ENCODE data around the gene RAB25. TPM values are rescaled to one million over a fixed set of nuclear protein-coding genes. Genes with fewer than 3 reads are reported as not detected.
A peak's percentile ranks its signal among the peaks of the same experiment; 100 is the strongest.
"Not testable (repeated sequence)": the region's sequence is repeated elsewhere in the genome, so short reads cannot be mapped to it uniquely, and the experiment has no call there.

The RAB25 gene
- polyA plus RNA-seq, 1 experiment = not detected

DNA sequence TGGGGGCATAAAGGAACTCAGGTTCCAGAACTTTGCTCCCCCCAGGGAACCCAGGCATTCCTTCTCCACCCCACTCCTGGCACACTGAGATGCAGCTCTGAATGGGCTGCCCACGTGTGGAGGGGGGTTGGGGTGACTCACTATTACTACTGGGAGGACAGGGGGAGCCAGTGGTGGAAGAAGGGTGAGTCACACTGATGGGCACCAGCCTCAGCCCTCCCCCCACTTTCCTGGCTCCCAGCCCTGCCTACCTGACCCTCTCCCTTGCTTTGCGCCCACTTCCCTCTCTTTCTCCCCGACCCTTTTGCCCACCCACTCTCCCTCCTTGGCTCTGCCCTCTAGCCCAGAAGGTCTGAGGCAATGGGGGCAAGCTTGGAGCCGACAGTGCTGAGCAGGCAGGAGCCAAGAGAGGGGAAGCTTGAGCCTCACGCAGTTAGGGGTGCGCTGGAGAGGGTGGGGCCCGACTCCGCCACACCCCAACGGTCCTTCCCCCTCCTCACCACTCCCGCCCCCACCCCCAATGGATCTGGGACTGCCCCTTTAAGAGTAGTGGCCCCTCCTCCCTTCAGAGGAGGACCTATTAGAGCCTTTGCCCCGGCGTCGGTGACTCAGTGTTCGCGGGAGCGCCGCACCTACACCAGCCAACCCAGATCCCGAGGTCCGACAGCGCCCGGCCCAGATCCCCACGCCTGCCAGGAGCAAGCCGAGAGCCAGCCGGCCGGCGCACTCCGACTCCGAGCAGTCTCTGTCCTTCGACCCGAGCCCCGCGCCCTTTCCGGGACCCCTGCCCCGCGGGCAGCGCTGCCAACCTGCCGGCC, 53.4 kb downstream of the RAB25 start, which contains the start of gene LMNA:
LMNA (plus strand) TSS at position 611 of the 818 bp plus-strand sequence. CDS start 208 bp downstream, outside the sequence.
- ChIA-PET CTCF (interaction anchor here (0.9 to 32.7 kb wide), 3 partner anchors 9 to 16 kb away, joined by 3 to 682 read pairs (median 37); no protein-coding TSS in a partner anchor), POLR2A (interaction anchor here (0.7 to 5.9 kb wide), 9 partner anchors 9 to 158 kb away, joined by 3 to 125 read pairs (median 10); partner anchors contain the start of gene PMF1)
- H3K9me3 ChIP-seq (ENCODE audit: control insufficient read depth, insufficient read depth, low read length) = peaks cover 4% of the 10 kb centered on the region; the same call in 1 of the 2 replicates
- H3K4me3 ChIP-seq (ENCODE audit: low read depth, low read length) = peak within 1 kb of the TSS; percentile 100
- no peaks in the 10 kb centered on the region for H3K27me3 ChIP-seq (ENCODE audit: control insufficient read depth, insufficient read depth, low read length)
- TF ChIP-seq, protein P1, sequence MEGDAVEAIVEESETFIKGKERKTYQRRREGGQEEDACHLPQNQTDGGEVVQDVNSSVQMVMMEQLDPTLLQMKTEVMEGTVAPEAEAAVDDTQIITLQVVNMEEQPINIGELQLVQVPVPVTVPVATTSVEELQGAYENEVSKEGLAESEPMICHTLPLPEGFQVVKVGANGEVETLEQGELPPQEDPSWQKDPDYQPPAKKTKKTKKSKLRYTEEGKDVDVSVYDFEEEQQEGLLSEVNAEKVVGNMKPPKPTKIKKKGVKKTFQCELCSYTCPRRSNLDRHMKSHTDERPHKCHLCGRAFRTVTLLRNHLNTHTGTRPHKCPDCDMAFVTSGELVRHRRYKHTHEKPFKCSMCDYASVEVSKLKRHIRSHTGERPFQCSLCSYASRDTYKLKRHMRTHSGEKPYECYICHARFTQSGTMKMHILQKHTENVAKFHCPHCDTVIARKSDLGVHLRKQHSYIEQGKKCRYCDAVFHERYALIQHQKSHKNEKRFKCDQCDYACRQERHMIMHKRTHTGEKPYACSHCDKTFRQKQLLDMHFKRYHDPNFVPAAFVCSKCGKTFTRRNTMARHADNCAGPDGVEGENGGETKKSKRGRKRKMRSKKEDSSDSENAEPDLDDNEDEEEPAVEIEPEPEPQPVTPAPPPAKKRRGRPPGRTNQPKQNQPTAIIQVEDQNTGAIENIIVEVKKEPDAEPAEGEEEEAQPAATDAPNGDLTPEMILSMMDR (IDR thresholded peaks at IDR 0.05; ENCODE audit: low read depth, low read length) = no peak
- peak; percentile 85 for DNase-seq (ENCODE audit: low read depth, low spot score)
- H3K27ac ChIP-seq (ENCODE audit: low read depth, low read length) = peak within 1 kb of the TSS; percentile 93

DNA sequence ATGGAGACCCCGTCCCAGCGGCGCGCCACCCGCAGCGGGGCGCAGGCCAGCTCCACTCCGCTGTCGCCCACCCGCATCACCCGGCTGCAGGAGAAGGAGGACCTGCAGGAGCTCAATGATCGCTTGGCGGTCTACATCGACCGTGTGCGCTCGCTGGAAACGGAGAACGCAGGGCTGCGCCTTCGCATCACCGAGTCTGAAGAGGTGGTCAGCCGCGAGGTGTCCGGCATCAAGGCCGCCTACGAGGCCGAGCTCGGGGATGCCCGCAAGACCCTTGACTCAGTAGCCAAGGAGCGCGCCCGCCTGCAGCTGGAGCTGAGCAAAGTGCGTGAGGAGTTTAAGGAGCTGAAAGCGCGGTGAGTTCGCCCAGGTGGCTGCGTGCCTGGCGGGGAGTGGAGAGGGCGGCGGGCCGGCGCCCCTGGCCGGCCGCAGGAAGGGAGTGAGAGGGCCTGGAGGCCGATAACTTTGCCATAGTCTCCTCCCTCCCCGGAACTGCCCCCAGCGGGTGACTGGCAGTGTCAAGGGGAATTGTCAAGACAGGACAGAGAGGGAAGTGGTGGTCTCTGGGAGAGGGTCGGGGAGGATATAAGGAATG, 54.1 kb downstream of the RAB25 start:
- no peak for DNase-seq (ENCODE audit: low read depth, low spot score)
- ChIA-PET CTCF (interaction anchor here (6.3 to 32.7 kb wide), 2 partner anchors 15 to 17 kb away, joined by 37 to 682 read pairs; no protein-coding TSS in a partner anchor), POLR2A (interaction anchor here (1.1 to 5.9 kb wide), 9 partner anchors 8 to 98 kb away, joined by 5 to 125 read pairs (median 6); partner anchors contain the start of gene PMF1)
- peak overlapping the region; percentile 87 for H3K27ac ChIP-seq (ENCODE audit: low read depth, low read length)
- TF ChIP-seq, protein P1 (IDR thresholded peaks at IDR 0.05; ENCODE audit: low read depth, low read length) = no peak
- H3K27me3 ChIP-seq (ENCODE audit: control insufficient read depth, insufficient read depth, low read length) = no peaks in the 10 kb centered on the region
- H3K4me3 ChIP-seq (ENCODE audit: low read depth, low read length) = peak overlapping the region; percentile 100
- H3K9me3 ChIP-seq (ENCODE audit: control insufficient read depth, insufficient read depth, low read length) = peaks cover 4% of the 10 kb centered on the region; the same call in 1 of the 2 replicates

GRCh38 chr1:156115514-156116374, 54.8 kb downstream of the RAB25 start:
- no peak for DNase-seq (ENCODE audit: low read depth, low spot score)
- Histone ChIP-seq H3K4me3 (ENCODE audit: low read depth, low read length) (peak overlapping the region; percentile 100), H3K27ac (ENCODE audit: low read depth, low read length) (peak overlapping the region; percentile 87), H3K9me3 (ENCODE audit: control insufficient read depth, insufficient read depth, low read length) (peaks cover 4% of the 10 kb centered on the region; the same call in 1 of the 2 replicates), H3K27me3 (ENCODE audit: control insufficient read depth, insufficient read depth, low read length) (no peaks in the 10 kb centered on the region)
- TF ChIP-seq, protein P1 (IDR thresholded peaks at IDR 0.05; ENCODE audit: low read depth, low read length) = no peak
- ChIA-PET POLR2A (interaction anchor here (0.6 to 5.9 kb wide), 8 partner anchors 7 to 97 kb away, joined by 5 to 125 read pairs (median 10); partner anchors contain the start of gene PMF1), CTCF (interaction anchor here (6.3 to 32.7 kb wide), 2 partner anchors 14 to 18 kb away, joined by 37 to 682 read pairs; no protein-coding TSS in a partner anchor)

- not testable (repeated sequence) for H3K27me3 ChIP-seq (ENCODE audit: control insufficient read depth, insufficient read depth, low read length); H3K27ac ChIP-seq (ENCODE audit: low read depth, low read length); H3K9me3 ChIP-seq (ENCODE audit: control insufficient read depth, insufficient read depth, low read length); DNase-seq (ENCODE audit: low read depth, low spot score)
- ChIA-PET POLR2A (interaction anchor here (0.6 to 5.9 kb wide), 4 partner anchors 10 to 103 kb away, joined by 3 to 125 read pairs (median 16); no protein-coding TSS in a partner anchor), CTCF (interaction anchor here (6.3 to 32.7 kb wide), 2 partner anchors 13 to 19 kb away, joined by 37 to 682 read pairs; no protein-coding TSS in a partner anchor)
- H3K4me3 ChIP-seq (ENCODE audit: low read depth, low read length) = peak overlapping the region; percentile 100
Measured at GRCh38 chr1:156116731-156117130, 55.8 kb downstream of the RAB25 start.

Measured in AG04450 (cell line).